ENCODE measurements around the gene AMFR. TPM values are rescaled to one million over a fixed set of nuclear protein-coding genes. Genes with fewer than 3 reads are reported as not detected.

AMFR gene
- total and polyA plus RNA-seq, 2 of the 8 experiments (the other 6 are each of a cell fraction or from before 2014, with no cell fraction given), result 18.6 to 21.7 TPM

GRCh38 chr16:56438038-56438437 is 12.7 kb upstream of the AMFR start (continued):
- no peak for TF ChIP-seq CHD7 (IDR thresholded peaks at IDR 0.05; ENCODE audit: insufficient replicate concordance, low read length)
- TF ChIP-seq EGR1 (IDR thresholded peaks at IDR 0.05; ENCODE audit: borderline replicate concordance, low read depth, low read length), result no peak
- TF ChIP-seq TEAD4 (IDR thresholded peaks at IDR 0.05; ENCODE audit: low read depth, low read length), result no peak
- TF ChIP-seq RXRA (IDR thresholded peaks at IDR 0.05; ENCODE audit: insufficient read depth, low read depth, low read length), result no peak
- no peak for TF ChIP-seq POLR2A (IDR thresholded peaks at IDR 0.05; ENCODE audit: control extremely low read depth in 1 of 2, low read depth in 2 of 2, low read length in 2 of 2)
- no peak for TF ChIP-seq RAD21 (IDR thresholded peaks at IDR 0.05 in 1 of 2, conservative IDR thresholded peaks at IDR 0.05 in 1 of 2; ENCODE audit: low read depth in 2 of 2, low read length in 2 of 2)
- no peak for TF ChIP-seq ATF3 (IDR thresholded peaks at IDR 0.05; ENCODE audit: insufficient read depth, low read depth, low read length)
- TF ChIP-seq CEBPB (IDR thresholded peaks at IDR 0.05; ENCODE audit: low read depth, low read length), result no peak
- no peak for TF ChIP-seq JUND (IDR thresholded peaks at IDR 0.05; ENCODE audit: low read length)
- TF ChIP-seq GTF2F1 (IDR thresholded peaks at IDR 0.05; ENCODE audit: borderline replicate concordance, low read depth, low read length), result no peak
- no peak for TF ChIP-seq KDM4A (IDR thresholded peaks at IDR 0.05; ENCODE audit: low read depth, low read length, severe bottlenecking)
- no peak for TF ChIP-seq EZH2 (IDR thresholded peaks at IDR 0.05; ENCODE audit: low read depth, low read length, severe bottlenecking)
